HepG2 (cell line): Measurements from ENCODE around the gene OXLD1. TPM values are rescaled to one million over a fixed set of nuclear protein-coding genes. Genes with fewer than 3 reads are reported as not detected.
A peak's percentile ranks its signal among the peaks of the same experiment; 100 is the strongest.

ENCODE experiments used
- ARHGAP35 ChIP-seq: sonication (generic); formaldehyde crosslinking; IDR thresholded peaks from 2 replicates; pipeline ENCODE4 v1.9.0; 2022; ENCODE audit warnings: mild to moderate bottlenecking, inconsistent platforms, moderate library complexity, missing genetic modification reagents, borderline replicate concordance
- CENPBD1 ChIP-seq: sonication (generic); formaldehyde crosslinking; IDR thresholded peaks from 2 replicates; pipeline ENCODE4 v1.8.0; 2022; ENCODE audit warnings: missing genetic modification reagents, low read depth, mild to moderate bottlenecking, borderline replicate concordance
- ELF3 ChIP-seq: IDR thresholded peaks from 2 replicates; pipeline ENCODE4 v1.6.1; 2016; ENCODE audit warnings: missing genetic modification reagents, missing compliant biosample characterization
- FUBP1 ChIP-seq: sonication (generic); formaldehyde crosslinking; IDR thresholded peaks from 2 replicates; pipeline ENCODE4 v1.5.1; 2020; ENCODE audit warnings: missing genetic modification reagents, mild to moderate bottlenecking, borderline replicate concordance
- HMGA1 ChIP-seq: sonication (generic); formaldehyde crosslinking; conservative IDR thresholded peaks from 2 replicates; pipeline ENCODE4 v1.4.0; 2020; ENCODE audit warnings: missing genetic modification reagents
- HOXA5 ChIP-seq: sonication (generic); formaldehyde crosslinking; IDR thresholded peaks from 2 replicates; pipeline ENCODE4 v1.4.0; 2020; ENCODE audit warnings: missing genetic modification reagents
- IRF9 ChIP-seq: sonication (generic); formaldehyde crosslinking; IDR thresholded peaks from 2 replicates; pipeline ENCODE4 v1.8.0; 2022; ENCODE audit warnings: missing genetic modification reagents, mild to moderate bottlenecking, borderline replicate concordance
- KDM5B ChIP-seq: sonication (generic); formaldehyde crosslinking; IDR thresholded peaks from 2 replicates; pipeline ENCODE4 v1.4.0; 2020; ENCODE audit warnings: missing genetic modification reagents, mild to moderate bottlenecking, borderline replicate concordance
- MTF2 ChIP-seq: sonication (generic); formaldehyde crosslinking; IDR thresholded peaks from 2 replicates; pipeline ENCODE4 v1.5.0; 2020; ENCODE audit warnings: missing genetic modification reagents, borderline replicate concordance
- RBFOX2 ChIP-seq: fragments of 200-400 bp; formaldehyde crosslinking; IDR thresholded peaks from 2 replicates; pipeline ENCODE4 v1.6.1; 2017; ENCODE audit warnings: low read depth, mild to moderate bottlenecking, low read length
- SIX1 ChIP-seq: sonication (generic); formaldehyde crosslinking; IDR thresholded peaks from 2 replicates; pipeline ENCODE4 v1.4.0; 2020; ENCODE audit warnings: missing genetic modification reagents, borderline replicate concordance
- SMARCC2 ChIP-seq: fragments of 450-650 bp; IDR thresholded peaks from 2 replicates; pipeline ENCODE4 v1.6.1; 2017; ENCODE audit warnings: antibody characterized with exemption, mild to moderate bottlenecking
- TERF1 ChIP-seq: sonication (generic); formaldehyde crosslinking; IDR thresholded peaks from 2 replicates; pipeline ENCODE4 v1.8.0; 2022; ENCODE audit warnings: mild to moderate bottlenecking, missing genetic modification reagents, moderate library complexity
- THYN1 ChIP-seq: sonication (generic); formaldehyde crosslinking; IDR thresholded peaks from 2 replicates; pipeline ENCODE4 v1.8.1; 2023; ENCODE audit warnings: low read depth, mild to moderate bottlenecking, moderate library complexity, missing genetic modification reagents, borderline replicate concordance
- TRAFD1 ChIP-seq: sonication (generic); formaldehyde crosslinking; IDR thresholded peaks from 2 replicates; pipeline ENCODE4 v1.5.1; 2020; ENCODE audit warnings: missing genetic modification reagents, mild to moderate bottlenecking, borderline replicate concordance
- ZBTB34 ChIP-seq: sonication (generic); formaldehyde crosslinking; IDR thresholded peaks from 2 replicates; pipeline ENCODE4 v1.8.0; 2022; ENCODE audit warnings: mild to moderate bottlenecking, missing genetic modification reagents
- ZNF510 ChIP-seq: sonication (generic); formaldehyde crosslinking; IDR thresholded peaks from 2 replicates; pipeline ENCODE4 v1.4.0; 2020; ENCODE audit warnings: low read depth, mild to moderate bottlenecking, missing genetic modification reagents
- polyA plus RNA-seq, 8 experiments: library from polyadenylated mRNA; depleted of rRNA in 3 of 8; stranded (reverse) in 7 of 8; unstranded in 1 of 8; fragments of >200 nt; fragmentation: Illumina TruSeq in 4 of 8; extraction: Trizol in 4 of 8; gene quantifications; 2 replicates each; pipeline versions ENCODE4 v1.2.1 to v1.2.3, GENCODE V29; 2011 to 2016; ENCODE audit warnings: low read depth in 4 of 8, missing spikeins in 1 of 8, mixed read lengths in 1 of 8; ENCODE audit not compliant: insufficient read depth in 1 of 8
- total RNA-seq, 5 experiments: library from RNA; depleted of rRNA; stranded (reverse); fragments of >200 nt; fragmentation: Illumina TruSeq; extraction: Trizol; gene quantifications; 2 replicates each; pipeline ENCODE4 v1.2.3, GENCODE V29; 2016; ENCODE audit warnings: low read depth in 1 of 5

The OXLD1 gene
- total and polyA plus RNA-seq, 2 of the 13 experiments (the other 11 are each of a cell fraction or from before 2014, with no cell fraction given): 27.1 to 37.5 TPM

- no peak; the same call in 1 of the 2 replicates for TF ChIP-seq CENPBD1 (CRISPR knock-in tag)
- TF ChIP-seq ARHGAP35 (CRISPR knock-in tag): peak; percentile 96
- no peak; the same call in 1 of the 2 replicates for TF ChIP-seq TERF1 (CRISPR knock-in tag)
- peak; percentile 83 for TF ChIP-seq ELF3
- TF ChIP-seq SIX1 (CRISPR knock-in tag): peak; percentile 76; the same call in 1 of the 2 replicates
- TF ChIP-seq TRAFD1 (CRISPR knock-in tag): no peak
- TF ChIP-seq IRF9 (CRISPR knock-in tag): peak; percentile 97
- no peak for TF ChIP-seq SMARCC2
- TF ChIP-seq FUBP1 (CRISPR knock-in tag): no peak
- TF ChIP-seq RBFOX2: peak; percentile 99
- TF ChIP-seq MTF2 (CRISPR knock-in tag): peak; percentile 85; the same call in 1 of the 2 replicates
- TF ChIP-seq ZBTB34 (CRISPR knock-in tag): 0 out of 2 replicates have a peak, but pooled peaks have one; percentile 15
- TF ChIP-seq KDM5B (CRISPR knock-in tag): peak; percentile 91
- no peak; the same call in 1 of the 2 replicates for TF ChIP-seq THYN1
- TF ChIP-seq ZNF510 (CRISPR knock-in tag): peak; percentile 86
- peak; percentile 92 for TF ChIP-seq HOXA5
- TF ChIP-seq HMGA1 (CRISPR knock-in tag): no peak
These were observed 36.7 kb upstream of the OXLD1 start, which contains the start of gene MRPL12 (continued) for GRCh38 chr17:81702934-81703746.
